IMR-90 (cell line): ENCODE results near the gene RELL1. TPM values are rescaled to one million over a fixed set of nuclear protein-coding genes. Genes with fewer than 3 reads are reported as not detected.

Source experiments
- ATAC-seq: fragments of 200-7000 bp; cut with Tn5 transposase; 2 replicates; pipeline ENCODE4 v1.9.1; 2020; ENCODE audit warnings: low read depth, mild to moderate bottlenecking, moderate library complexity
- BruUV-seq: library from RNA; stranded (reverse); fragments of 400-500 nt; replicated peaks from 2 replicates; lab custom pipeline; 2021; lab: Mats Ljungman, UMichigan
- CTCF ChIA-PET: fragments of 300-600 bp; formaldehyde crosslinking; extraction: SDS; loops from one replicate; lab custom pipeline; 2021; ENCODE audit warnings: antibody characterized with exemption; lab: Yijun Ruan, JAX
- POLR2A ChIA-PET: fragments of 300-600 bp; sonication (Branson Sonifier 250); formaldehyde crosslinking; loops from one replicate; lab custom pipeline; 2022; ENCODE audit warnings: antibody characterized with exemption; ENCODE audit not compliant: unreplicated experiment; lab: Charles Lee
- DNase-seq: peaks from one replicate; pipeline ENCODE4 v3.0.0; 2013
- H2AFZ ChIP-seq: replicated peaks from 2 replicates; pipeline ENCODE3; 2013; ENCODE audit warnings: low read length, mild to moderate bottlenecking; ENCODE audit not compliant: poor library complexity
- H2AK5ac ChIP-seq: 2 replicates; pipeline ENCODE4 v1.6.1; 2013; ENCODE audit warnings: low read depth, low read length, inconsistent platforms
- H2AK9ac ChIP-seq: replicated peaks from 2 replicates; pipeline ENCODE3; 2013; ENCODE audit warnings: mild to moderate bottlenecking, low read depth, low read length, moderate library complexity; ENCODE audit not compliant: poor library complexity
- H2BK120ac ChIP-seq: 2 replicates; pipeline ENCODE4 v1.6.1; 2013; ENCODE audit warnings: low read depth, low read length, inconsistent platforms
- H2BK15ac ChIP-seq: 3 replicates; pipeline ENCODE4 v1.6.1; 2013; ENCODE audit warnings: low read depth, low read length, inconsistent platforms
- H2BK20ac ChIP-seq: 2 replicates; pipeline ENCODE4 v1.6.1; 2013; ENCODE audit warnings: low read depth, mild to moderate bottlenecking, inconsistent platforms, low read length, moderate library complexity
- H2BK5ac ChIP-seq: 2 replicates; pipeline ENCODE4 v1.6.1; 2013; ENCODE audit warnings: mild to moderate bottlenecking, low read depth, low read length, inconsistent platforms; ENCODE audit not compliant: poor library complexity, severe bottlenecking
- H3K14ac ChIP-seq: replicated peaks from 2 replicates; pipeline ENCODE4 v1.6.1; 2013; ENCODE audit warnings: low read depth, low read length, inconsistent platforms
- H3K18ac ChIP-seq: 2 replicates; pipeline ENCODE4 v1.6.1; 2013; ENCODE audit warnings: low read depth, low read length, control low read depth
- H3K23ac ChIP-seq: 2 replicates; pipeline ENCODE4 v1.6.1; 2013; ENCODE audit warnings: low read depth, low read length, inconsistent platforms
- H3K27ac ChIP-seq: 2 replicates; pipeline ENCODE4 v1.5.1; 2013; ENCODE audit warnings: mild to moderate bottlenecking, control low read depth, low read length; ENCODE audit not compliant: insufficient read depth
- H3K27me3 ChIP-seq: 2 replicates; pipeline ENCODE4 v1.6.1; 2013; ENCODE audit warnings: low read length; ENCODE audit not compliant: control insufficient read depth, insufficient read depth
- H3K36me3 ChIP-seq: 2 replicates; pipeline ENCODE4 v1.6.1; 2013; ENCODE audit warnings: low read length, mixed read lengths; ENCODE audit not compliant: control insufficient read depth, insufficient read depth
- H3K4ac ChIP-seq: 2 replicates; pipeline ENCODE4 v1.6.1; 2013; ENCODE audit warnings: low read depth, low read length, inconsistent platforms
- H3K4me1 ChIP-seq: 2 replicates; pipeline ENCODE4 v1.6.1; 2013; ENCODE audit warnings: low read length, mixed read lengths; ENCODE audit not compliant: control insufficient read depth, insufficient read depth
- H3K4me2 ChIP-seq: 2 replicates; pipeline ENCODE4 v1.6.1; 2013; ENCODE audit warnings: low read depth, mild to moderate bottlenecking, control low read depth, low read length, moderate library complexity
- H3K4me3 ChIP-seq: 2 replicates; pipeline ENCODE4 v1.5.1; 2013; ENCODE audit warnings: low read depth, mild to moderate bottlenecking, control low read depth, low read length, moderate library complexity; ENCODE audit not compliant: insufficient read depth
- H3K56ac ChIP-seq: 2 replicates; pipeline ENCODE4 v1.6.1; 2013; ENCODE audit warnings: low read length, inconsistent platforms; ENCODE audit not compliant: insufficient read depth; ENCODE audit errors: extremely low read depth
- H3K79me1 ChIP-seq, 2 experiments: 2 replicates each; pipeline ENCODE4 v1.6.1; 2013; ENCODE audit warnings: low read length in 2 of 2, inconsistent platforms in 1 of 2, low read depth in 1 of 2
- H3K9ac ChIP-seq: 2 replicates; pipeline ENCODE4 v1.6.1; 2013; ENCODE audit warnings: low read depth, low read length, control low read depth
- H3K9me1 ChIP-seq: 2 replicates; pipeline ENCODE4 v1.6.1; 2013; ENCODE audit warnings: low read length, inconsistent platforms; ENCODE audit not compliant: insufficient read depth
- H3K9me3 ChIP-seq: 2 replicates; pipeline ENCODE4 v1.6.1; 2013; ENCODE audit warnings: low read length; ENCODE audit not compliant: control insufficient read depth, insufficient read depth
- H4K20me1 ChIP-seq: 2 replicates; pipeline ENCODE4 v1.6.1; 2013; ENCODE audit warnings: low read length, inconsistent platforms; ENCODE audit not compliant: insufficient read depth
- H4K5ac ChIP-seq: 2 replicates; pipeline ENCODE4 v1.6.1; 2013; ENCODE audit warnings: mild to moderate bottlenecking, low read depth, low read length, control low read depth
- H4K8ac ChIP-seq, 2 experiments: 2 replicates each; pipeline ENCODE4 v1.6.1; 2013; ENCODE audit warnings: low read depth in 2 of 2, low read length in 2 of 2, control low read depth in 1 of 2, inconsistent platforms in 1 of 2
- H4K91ac ChIP-seq: 2 replicates; pipeline ENCODE4 v1.6.1; 2013; ENCODE audit warnings: low read depth, low read length, inconsistent platforms; ENCODE audit not compliant: insufficient read depth
- CEBPB ChIP-seq: IDR thresholded peaks from 2 replicates; pipeline ENCODE4 v1.6.1; 2012; ENCODE audit warnings: low read depth, low read length, improper control_type of control experiment
- CHD1 ChIP-seq: IDR thresholded peaks from 2 replicates; pipeline ENCODE4 v1.6.1; 2012; ENCODE audit warnings: low read depth, low read length, improper control_type of control experiment
- FOS ChIP-seq: fragments of 150-350 bp; IDR thresholded peaks from 2 replicates; pipeline ENCODE4 v1.6.1; 2016; ENCODE audit warnings: low read depth, low read length
- POLR2A ChIP-seq: IDR thresholded peaks from 2 replicates; pipeline ENCODE4 v1.6.1; 2012; ENCODE audit warnings: mild to moderate bottlenecking, low read depth, low read length
- RCOR1 ChIP-seq: IDR thresholded peaks from 2 replicates; pipeline ENCODE4 v1.6.1; 2012; ENCODE audit warnings: mild to moderate bottlenecking, low read length, improper control_type of control experiment; ENCODE audit not compliant: insufficient replicate concordance
- WGBS, 2 experiments: methylation state at CpG; one replicate each; pipeline versions ENCODE4 v1.1.5 to v1.1.7; 2013; ENCODE audit warnings: missing lambda C conversion rate in 2 of 2; ENCODE audit not compliant: insufficient read length in 1 of 2; ENCODE audit errors: extremely low coverage in 2 of 2; 5-methylcytosine and 5-hydroxymethylcytosine counted together
- dilution Hi-C: fragments of 300-500 bp; cut with HindIII; formaldehyde crosslinking; loops from one replicate; pipeline ENCODE4 v1.14.3; 2018; ENCODE audit warnings: low sequenced_read_pairs; ENCODE audit not compliant: unreplicated experiment
- in situ Hi-C: fragments of 300-500 bp; cut with MboI; formaldehyde crosslinking; loops from 3 replicates; pipeline ENCODE4 v1.14.3; 2019; ENCODE audit warnings: low sequenced_read_pairs, inconsistent platforms, mixed read lengths
- intact Hi-C: fragments of 100-400 bp; cut with micrococcal nuclease; formaldehyde crosslinking; loops from 2 replicates; pipeline ENCODE4 v1.10.0; 2022
- polyA plus RNA-seq, 3 experiments: library from polyadenylated mRNA; depleted of rRNA; stranded (reverse); fragments of >200 nt; gene quantifications; 2 replicates each; pipeline ENCODE4 v1.2.3, GENCODE V29; 2012; ENCODE audit warnings: low replicate concordance in 1 of 3
- total RNA-seq: library from RNA; depleted of rRNA; stranded (reverse); fragments of >200 nt; gene quantifications from 2 replicates; pipeline ENCODE4 v1.2.3, GENCODE V29; 2012
- TF ChIP-seq, protein P1 (sequence below): conservative IDR thresholded peaks from 2 replicates; pipeline ENCODE4 v1.5.1; 2012; ENCODE audit warnings: mild to moderate bottlenecking, low read depth, low read length, improper control_type of control experiment

Gene RELL1
- total and polyA plus RNA-seq, 2 of the 4 experiments (the other 2 are of a cell fraction), result 6.8 to 39.6 TPM

DNA sequence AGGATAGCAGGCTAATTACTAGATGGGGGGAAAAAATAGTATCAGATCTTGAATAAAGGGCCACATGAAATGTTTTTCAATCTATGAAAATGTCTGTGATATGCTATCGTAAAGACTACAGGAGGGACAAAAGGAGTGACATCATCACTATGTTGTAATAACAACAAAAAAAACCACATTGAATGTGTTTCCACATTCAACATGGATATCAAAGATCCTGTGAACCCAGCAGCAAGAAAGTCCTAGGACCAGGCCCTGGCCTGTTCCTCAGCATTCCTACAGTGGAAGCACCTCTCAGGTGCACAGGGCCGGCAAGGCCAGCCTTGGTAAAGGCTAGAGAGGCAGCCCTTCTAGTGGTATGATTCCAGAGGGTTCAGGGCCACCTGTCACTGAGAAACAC lies 118.3 kb downstream of the RELL1 start:
- Histone ChIP-seq H2BK15ac (no peak overlapping the region), H3K23ac (no peak overlapping the region), H3K14ac (no peak overlapping the region), H3K9me3 (no peaks in the 10 kb centered on the region), H4K5ac (no peak overlapping the region), H3K4me2 (no peak overlapping the region), H3K4ac (no peak overlapping the region), H4K20me1 (no peaks in the 10 kb centered on the region), H2AK9ac (no peak overlapping the region), H2BK5ac (no peak overlapping the region), H4K91ac (no peak overlapping the region), H3K27ac (no peak overlapping the region), H3K36me3 (no peaks in the 10 kb centered on the region), H3K9me1 (no peaks in the 10 kb centered on the region), H3K79me1 (no peaks in the 10 kb centered on the region), H3K18ac (no peak overlapping the region), H2BK20ac (no peak overlapping the region), H3K9ac (no peak overlapping the region), H3K27me3 (no peaks in the 10 kb centered on the region; the same call in 1 of the 2 replicates), H2AK5ac (no peak overlapping the region), H4K8ac (no peak overlapping the region), H2AFZ (peak overlapping the region; percentile 58), H3K56ac (no peak overlapping the region), H3K4me3 (no peak overlapping the region), H2BK120ac (no peak overlapping the region), H3K4me1 (0 out of 2 replicates have a peak, but pooled peaks cover 2% of the 10 kb centered on the region)
- no TSS peak for BruUV-seq
- WGBS, 2 experiments, result no CpG with 5 or more reads among the region's 2 CpGs
- TF ChIP-seq CEBPB (peak; percentile 34; the same call in 1 of the 2 replicates), POLR2A (no peak), RCOR1 (no peak), FOS (no peak), CHD1 (no peak)
- TF ChIP-seq, protein P1, sequence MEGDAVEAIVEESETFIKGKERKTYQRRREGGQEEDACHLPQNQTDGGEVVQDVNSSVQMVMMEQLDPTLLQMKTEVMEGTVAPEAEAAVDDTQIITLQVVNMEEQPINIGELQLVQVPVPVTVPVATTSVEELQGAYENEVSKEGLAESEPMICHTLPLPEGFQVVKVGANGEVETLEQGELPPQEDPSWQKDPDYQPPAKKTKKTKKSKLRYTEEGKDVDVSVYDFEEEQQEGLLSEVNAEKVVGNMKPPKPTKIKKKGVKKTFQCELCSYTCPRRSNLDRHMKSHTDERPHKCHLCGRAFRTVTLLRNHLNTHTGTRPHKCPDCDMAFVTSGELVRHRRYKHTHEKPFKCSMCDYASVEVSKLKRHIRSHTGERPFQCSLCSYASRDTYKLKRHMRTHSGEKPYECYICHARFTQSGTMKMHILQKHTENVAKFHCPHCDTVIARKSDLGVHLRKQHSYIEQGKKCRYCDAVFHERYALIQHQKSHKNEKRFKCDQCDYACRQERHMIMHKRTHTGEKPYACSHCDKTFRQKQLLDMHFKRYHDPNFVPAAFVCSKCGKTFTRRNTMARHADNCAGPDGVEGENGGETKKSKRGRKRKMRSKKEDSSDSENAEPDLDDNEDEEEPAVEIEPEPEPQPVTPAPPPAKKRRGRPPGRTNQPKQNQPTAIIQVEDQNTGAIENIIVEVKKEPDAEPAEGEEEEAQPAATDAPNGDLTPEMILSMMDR, result no peak
- no peak for ATAC-seq
- ChIA-PET CTCF (no interaction called here), POLR2A (no interaction called here)
- peak; percentile 13 for DNase-seq
- intact Hi-C loops (no loop called here), in situ Hi-C loops (loop anchor here (10.0 kb wide), 1 partner anchor 113 kb away; a partner anchor contains a TSS), dilution Hi-C loops (no loop called here)
